HFF-Myc (cell line): Measurements from ENCODE around the gene GATAD2B.

ENCODE experiments used
- DNase-seq: peaks from one replicate; pipeline ENCODE4 v3.0.0-alpha.2; 2011; ENCODE audit warnings: low read depth; ENCODE audit errors: extremely low read depth
- H3K4me3 ChIP-seq: replicated peaks from 2 replicates; pipeline ENCODE4 v1.5.1; 2011; ENCODE audit warnings: low read depth, mild to moderate bottlenecking, control low read depth, low read length
- CTCF ChIP-seq: IDR thresholded peaks from 2 replicates; pipeline ENCODE4 v1.5.1; 2012; ENCODE audit warnings: mild to moderate bottlenecking, low read depth, low read length, control low read depth; ENCODE audit errors: missing control alignments

Gene GATAD2B

GRCh38 chr1:153777648-153778047 lies 145.1 kb downstream of the GATAD2B start:
- no peak overlapping the region for H3K4me3 ChIP-seq
- TF ChIP-seq CTCF, result no peak
- no peak for DNase-seq

- TF ChIP-seq CTCF, result no peak
- DNase-seq, result no peak
- H3K4me3 ChIP-seq, result no peak overlapping the region
Observed at GRCh38 chr1:153776845-153777370, 145.9 kb downstream of the GATAD2B start.

DNA sequence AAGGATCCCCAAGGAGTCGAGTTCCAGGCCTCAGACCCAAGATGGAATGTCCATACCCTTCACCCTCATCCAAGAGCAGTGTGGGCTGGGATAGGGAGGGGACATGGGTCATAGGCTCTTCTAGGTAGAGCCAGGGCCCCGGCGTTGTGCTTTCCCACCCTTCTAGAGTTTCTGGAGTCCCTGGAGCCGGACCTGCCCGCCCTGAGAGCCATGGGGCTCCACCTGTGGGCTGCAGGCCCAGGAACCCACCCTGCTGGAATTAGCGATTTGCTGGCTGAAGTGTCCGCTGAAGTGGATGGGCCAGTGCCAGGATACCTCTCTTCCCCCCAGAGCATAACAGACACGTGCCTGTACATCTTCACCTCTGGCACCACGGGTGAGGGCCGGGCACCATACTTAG lies 146.4 kb downstream of the GATAD2B start:
- no peak for TF ChIP-seq CTCF
- peak overlapping the region; percentile 56 for H3K4me3 ChIP-seq
- DNase-seq, result no peak

DNA sequence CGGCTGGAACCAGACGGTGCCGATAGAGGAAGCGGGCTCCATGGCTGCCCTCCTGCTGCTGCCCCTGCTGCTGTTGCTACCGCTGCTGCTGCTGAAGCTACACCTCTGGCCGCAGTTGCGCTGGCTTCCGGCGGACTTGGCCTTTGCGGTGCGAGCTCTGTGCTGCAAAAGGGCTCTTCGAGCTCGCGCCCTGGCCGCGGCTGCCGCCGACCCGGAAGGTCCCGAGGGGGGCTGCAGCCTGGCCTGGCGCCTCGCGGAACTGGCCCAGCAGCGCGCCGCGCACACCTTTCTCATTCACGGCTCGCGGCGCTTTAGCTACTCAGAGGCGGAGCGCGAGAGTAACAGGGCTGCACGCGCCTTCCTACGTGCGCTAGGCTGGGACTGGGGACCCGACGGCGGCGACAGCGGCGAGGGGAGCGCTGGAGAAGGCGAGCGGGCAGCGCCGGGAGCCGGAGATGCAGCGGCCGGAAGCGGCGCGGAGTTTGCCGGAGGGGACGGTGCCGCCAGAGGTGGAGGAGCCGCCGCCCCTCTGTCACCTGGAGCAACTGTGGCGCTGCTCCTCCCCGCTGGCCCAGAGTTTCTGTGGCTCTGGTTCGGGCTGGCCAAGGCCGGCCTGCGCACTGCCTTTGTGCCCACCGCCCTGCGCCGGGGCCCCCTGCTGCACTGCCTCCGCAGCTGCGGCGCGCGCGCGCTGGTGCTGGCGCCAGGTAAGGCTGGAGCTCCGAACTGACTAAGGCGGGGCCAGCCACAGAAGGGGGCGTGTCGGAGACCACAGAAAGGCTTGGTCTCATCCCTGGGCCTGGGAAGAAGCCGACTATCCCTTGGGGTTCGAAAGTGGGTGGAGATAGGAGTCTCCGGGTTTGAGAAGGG lies 147.1 kb downstream of the GATAD2B start:
- TF ChIP-seq CTCF, result no peak
- DNase-seq, result no peak
- peak overlapping the region; percentile 56 for H3K4me3 ChIP-seq

- no peak for TF ChIP-seq CTCF
- DNase-seq, result no peak
- H3K4me3 ChIP-seq, result peak within 1 kb of the TSS; percentile 56
Observed at GRCh38 chr1:153774780-153775457, 147.9 kb downstream of the GATAD2B start, which contains the start of gene SLC27A3. SLC27A3 (plus strand) TSS chr1:153775407; CDS start chr1:153775498, 91 bp downstream.

DNA sequence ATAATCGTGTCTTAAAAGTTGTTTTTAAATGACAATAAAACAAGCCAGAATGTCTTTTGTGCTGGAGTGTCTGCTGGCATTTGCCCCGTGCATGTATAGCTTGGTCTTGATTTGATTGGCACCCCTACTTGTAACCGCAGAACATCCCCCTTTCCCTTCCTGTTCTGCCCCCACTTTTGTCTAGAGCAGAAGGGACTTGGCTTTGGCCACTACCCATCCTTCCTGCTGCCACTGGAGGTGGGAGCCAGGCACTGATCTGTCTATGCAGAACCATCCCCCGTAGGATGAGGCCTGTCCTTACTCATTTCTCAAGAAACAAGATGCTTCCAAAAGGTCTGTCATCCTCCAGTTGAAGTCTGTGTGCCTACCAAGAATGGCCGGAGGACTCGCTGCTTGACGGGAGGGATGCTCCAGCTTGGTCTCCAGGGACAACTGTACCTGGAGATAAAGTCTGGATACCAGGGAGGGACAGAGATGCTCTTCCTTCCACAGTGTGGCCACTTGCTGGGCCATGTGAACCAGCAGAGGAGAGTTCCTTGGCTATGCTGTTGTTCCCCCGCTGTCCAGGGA lies 148.7 kb downstream of the GATAD2B start:
- TF ChIP-seq CTCF, result no peak
- H3K4me3 ChIP-seq, result no peak overlapping the region
- no peak for DNase-seq
